HG02938 (cell line): Measurements from ENCODE around the gene ELF5.

Experiments used
- ATAC-seq: cut with Tn5 transposase; IDR thresholded peaks from one replicate; pipeline ENCODE4 v1.9.1; 2021; ENCODE audit warnings: mild to moderate bottlenecking, moderate library complexity; ENCODE audit not compliant: unreplicated experiment

The ELF5 gene

DNA sequence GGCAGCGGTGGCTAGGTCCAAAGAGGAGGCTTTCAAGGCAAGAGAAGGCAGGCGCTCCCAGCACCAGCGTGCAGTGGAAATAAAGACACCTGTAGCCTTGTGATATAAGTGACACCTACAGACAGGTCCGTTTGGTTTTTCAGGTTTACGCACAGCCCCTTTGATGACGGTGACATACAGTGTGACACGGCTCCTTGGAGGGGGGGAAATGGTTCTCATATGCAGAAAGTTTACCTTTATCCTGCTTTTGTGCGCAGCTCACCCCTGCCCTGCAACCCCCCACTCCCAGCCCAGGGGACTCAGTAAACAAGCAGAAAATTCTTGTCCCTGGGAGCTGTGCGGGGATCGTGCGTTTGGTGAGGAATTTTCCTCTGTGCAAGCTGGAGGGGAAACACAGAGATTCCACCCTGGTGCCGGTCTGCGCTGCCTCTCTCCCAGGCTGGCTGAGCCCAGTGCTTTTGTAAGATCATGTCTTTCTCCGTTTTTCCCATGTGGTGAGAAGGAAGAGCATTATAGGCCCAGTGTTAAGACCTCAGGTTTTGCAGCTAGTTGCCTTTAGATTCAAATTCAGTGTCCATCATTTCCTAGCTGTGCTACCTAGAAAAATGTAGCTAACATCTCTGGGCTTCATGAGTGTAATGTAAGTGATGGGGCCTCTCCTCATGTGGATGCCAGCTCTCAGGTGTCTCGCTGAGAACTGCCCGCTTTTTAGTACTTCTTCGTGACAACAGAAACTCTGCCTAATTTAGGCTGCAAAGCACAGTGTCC, at the start of gene ELF5:
Gene ELF5, minus strand, starts transcription at position 113 of the 768 bp plus-strand sequence. CDS start 8,045 bp downstream, outside the sequence.
- ATAC-seq = no peak

DNA sequence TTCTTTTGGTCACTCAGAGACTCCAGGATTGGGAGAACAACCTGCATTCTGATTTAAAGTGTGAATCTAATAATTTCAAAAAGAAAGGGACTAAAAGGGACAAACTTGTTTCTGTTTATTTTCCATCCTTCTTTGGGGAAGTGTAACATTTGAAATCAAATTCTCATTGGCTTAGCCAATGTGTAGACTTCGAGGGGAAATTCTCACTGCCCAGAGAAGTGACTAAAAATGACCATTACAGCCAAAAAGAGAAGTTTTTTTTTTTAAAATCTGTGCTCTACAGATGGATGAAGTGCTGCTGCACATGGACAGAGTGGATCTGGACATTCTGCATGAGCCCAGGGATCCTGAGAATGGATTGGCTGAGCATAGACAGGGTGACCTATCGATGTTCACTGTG, 49.4 kb upstream of the ELF5 start:
- no peak for ATAC-seq

DNA sequence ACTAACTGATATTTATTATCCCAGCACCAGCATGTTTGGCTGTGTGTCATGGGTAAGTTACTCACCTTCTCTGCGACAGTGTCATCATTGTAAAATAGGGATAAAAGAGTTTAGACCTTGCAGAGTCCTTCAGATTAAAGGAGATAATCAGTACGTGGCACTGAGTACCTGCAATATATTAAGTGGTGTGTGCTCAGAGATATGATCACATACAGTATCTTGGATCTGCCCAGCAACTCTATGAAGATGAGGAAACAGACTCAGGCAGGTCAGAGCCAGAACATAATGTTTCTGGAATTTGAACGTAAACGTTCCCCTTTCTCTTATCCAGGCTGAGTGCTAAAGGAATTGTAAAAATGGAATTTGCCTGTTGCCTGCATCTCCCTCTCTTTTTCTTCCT, 46.9 kb upstream of the ELF5 start:
- ATAC-seq = no peak

DNA sequence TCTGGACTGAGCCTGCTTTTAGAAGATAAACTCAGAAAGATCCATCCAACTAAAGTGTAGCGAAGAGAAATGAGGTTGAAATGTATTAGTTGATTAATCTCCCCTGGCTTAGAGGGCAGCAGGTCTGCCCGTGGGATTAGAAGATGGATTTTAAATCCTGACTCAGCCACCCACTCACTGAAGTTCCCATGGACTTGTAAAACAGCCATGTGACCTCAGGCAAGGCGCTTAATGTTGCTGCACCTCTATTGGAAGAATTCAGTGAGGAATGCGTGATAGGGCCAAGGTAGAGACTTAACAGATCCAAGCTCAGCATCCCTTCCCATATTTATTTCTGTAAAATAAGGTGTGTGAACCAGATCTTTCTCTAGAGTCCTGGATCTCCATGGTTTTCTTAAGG, 45.1 kb upstream of the ELF5 start:
- ATAC-seq = no peak

DNA sequence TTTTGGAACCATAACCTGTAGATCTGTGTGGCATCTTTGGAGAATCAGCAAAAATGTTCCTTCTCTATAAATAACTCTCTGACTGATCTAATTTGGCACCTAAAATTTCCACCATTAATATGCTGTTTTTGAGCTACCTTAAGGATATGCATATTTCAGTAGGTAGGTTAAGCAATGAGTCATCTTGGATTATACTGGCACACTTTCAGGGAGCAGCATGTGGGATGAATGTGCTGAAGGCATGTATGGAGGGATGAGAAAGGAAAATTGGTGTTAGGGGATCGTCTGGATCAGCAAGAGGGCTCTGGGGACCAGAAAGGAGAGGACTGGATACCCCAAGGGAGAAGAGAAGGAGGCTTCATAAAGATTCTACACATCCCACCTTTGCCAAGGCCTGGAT, 44.6 kb upstream of the ELF5 start:
- no peak for ATAC-seq

DNA sequence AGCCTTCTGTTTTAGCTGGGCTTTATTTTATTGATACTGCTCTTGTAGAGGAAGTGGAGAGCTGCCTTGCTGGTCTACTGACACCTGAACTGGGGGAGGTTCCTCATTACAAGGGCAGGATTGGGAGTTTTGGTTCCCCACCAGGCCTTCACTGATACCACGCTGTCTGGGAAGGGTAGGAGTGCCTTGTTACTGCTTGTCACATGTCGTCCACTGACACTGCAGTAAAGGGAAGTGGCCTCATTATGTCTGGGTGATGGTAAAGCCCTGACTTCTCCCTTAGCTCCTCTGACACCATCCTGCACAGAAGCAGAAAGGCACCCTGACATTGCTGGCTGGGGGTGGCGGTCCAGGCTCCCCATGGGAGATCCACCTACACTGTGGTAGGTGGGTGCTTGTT, 38.7 kb upstream of the ELF5 start:
- ATAC-seq = no peak

DNA sequence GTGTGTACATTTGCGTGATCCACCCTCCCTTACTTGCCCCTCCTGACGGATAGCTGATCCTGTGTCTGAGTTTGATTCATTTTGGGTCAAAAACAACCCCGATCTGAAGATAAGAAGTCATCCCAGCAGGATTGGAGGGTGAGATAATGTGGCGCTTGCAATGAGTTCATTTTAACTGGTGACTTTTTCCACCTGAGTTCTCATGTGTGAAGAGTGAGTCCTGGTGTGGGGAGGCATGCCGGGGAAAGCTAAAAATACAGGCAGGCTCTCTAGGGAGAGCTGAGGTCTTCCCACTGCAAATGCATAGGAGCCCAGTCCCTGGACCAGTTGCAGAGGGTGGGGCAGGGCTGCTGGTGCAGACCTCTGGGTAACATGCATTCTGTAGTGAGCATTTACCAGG, 35.7 kb upstream of the ELF5 start:
- no peak for ATAC-seq

DNA sequence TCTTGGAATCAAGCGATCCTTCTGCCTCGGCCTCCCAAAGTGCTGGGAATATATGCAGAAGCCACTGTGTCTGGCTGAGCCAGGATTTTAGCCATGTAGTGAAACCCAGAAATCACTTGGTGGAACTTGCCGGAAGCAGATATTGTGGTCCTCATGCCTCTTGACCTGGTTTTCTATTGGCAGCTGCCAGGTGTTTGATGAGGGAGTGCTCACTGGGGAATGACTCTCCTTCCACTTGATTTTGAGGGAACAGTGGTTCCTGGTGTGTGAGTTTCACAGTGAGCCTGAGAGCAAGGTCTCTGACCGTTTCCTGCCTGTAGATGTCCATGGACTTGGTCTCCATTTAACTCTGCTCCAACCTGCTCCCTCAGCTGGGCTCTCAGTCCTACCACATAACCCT, 34.7 kb upstream of the ELF5 start:
- no peak for ATAC-seq

DNA sequence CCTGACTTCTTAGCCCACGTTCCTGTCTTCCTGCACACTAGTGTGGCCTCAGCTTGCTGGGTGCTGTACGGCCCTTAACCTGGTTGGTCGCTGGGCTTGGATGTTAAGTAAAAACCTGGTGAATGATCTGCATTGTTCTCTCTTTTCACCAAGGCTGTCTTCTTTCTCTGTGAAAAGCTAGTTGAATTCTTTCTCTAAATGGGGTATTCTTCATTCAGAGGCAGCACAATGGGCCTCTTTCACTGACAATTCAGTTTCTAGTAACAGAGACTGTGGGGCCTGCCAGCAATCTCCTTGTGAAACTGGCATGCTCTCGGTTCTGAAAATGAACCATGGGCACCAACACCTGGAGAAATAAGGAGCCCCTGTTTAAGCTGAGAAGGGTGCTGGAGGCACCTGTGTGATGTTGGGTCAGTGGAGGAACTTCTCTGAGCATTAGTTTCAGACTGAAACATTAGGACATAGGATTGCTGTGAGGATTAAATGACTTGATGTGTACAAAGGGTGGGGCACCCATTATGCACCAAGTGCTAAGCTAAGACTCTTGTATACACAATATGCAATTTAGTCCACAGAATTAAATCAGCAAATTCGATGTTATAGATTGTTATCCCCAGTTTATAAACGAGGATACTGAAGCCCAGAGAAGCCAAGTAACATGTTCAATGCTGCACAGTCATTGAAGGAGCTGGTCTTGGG, 33.1 kb upstream of the ELF5 start:
- no peak for ATAC-seq

DNA sequence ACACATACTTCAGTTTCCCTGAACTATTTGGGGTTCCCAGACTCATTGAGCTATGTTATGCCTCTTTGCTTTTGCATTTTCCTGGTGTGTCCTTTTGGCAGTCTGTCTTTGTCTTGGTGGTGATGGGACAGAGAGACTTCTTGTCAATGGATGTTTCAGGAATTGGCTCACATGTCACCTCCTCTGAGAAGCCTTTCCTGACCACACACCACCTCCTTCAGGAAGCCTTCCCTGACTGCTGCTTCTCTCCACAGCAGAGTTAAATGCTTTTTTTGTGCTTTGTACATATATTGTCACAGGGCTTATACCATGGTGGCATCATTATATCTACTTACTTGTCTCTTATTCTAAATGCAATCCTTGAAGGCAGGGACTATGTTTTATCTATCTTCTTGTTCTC, 28.5 kb upstream of the ELF5 start:
- ATAC-seq = no peak

DNA sequence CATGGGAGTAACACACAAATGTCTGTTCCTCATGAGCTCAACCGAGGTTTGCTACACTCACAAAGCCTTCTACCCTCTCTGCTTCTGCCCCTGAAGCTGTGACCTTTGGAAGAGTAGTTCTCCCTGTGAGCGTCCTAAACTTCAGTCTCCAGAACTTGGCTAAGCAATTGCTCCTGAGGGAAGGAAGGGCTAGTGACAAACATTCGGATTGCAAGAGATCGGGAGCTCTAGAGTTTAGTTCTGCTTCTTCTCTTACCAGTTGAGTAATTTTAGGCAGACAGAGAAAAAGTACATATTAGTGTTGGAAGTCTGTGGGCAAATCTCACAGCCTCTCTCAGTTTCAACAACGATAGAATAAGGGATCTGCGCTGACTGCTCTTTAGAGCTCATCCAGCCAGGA, 27.3 kb upstream of the ELF5 start:
- no peak for ATAC-seq

DNA sequence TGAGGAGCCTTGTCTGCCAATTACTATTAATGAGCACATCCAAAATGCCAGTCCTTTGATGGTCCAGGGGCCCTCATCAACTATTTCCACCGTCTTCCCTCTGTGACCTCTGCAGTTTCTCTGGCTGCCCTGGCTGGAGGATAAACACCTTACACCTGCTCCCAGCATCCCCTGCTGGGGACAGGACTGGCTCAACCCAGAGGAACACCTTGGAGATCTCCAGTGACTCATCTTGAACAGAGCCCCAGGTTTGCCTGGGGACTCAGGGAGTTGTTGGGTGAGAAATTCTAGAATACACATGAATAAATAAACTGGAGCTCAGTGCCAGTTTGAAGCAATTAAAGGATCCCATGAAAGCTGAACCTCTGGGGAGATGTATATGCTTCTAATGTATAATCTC, 24.0 kb upstream of the ELF5 start:
- no peak for ATAC-seq

DNA sequence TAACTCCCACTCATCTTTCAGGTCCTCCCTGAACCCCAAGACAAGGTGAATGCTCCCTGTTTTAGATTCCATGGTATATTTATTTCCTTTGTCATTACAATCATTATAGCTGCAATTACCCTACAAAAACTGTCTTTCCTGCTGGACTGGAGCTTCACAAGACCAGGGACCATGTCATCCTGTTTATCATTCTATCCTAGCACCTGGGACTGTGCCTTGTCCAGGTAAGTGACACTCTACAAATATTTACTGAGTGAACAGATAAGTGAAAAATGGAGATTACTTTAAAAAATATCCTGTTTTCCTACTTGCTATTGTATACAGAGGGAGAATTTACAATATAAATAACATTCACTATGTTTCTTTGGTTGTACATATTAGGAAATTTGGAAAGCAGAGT, 22.5 kb upstream of the ELF5 start:
- ATAC-seq = no peak

DNA sequence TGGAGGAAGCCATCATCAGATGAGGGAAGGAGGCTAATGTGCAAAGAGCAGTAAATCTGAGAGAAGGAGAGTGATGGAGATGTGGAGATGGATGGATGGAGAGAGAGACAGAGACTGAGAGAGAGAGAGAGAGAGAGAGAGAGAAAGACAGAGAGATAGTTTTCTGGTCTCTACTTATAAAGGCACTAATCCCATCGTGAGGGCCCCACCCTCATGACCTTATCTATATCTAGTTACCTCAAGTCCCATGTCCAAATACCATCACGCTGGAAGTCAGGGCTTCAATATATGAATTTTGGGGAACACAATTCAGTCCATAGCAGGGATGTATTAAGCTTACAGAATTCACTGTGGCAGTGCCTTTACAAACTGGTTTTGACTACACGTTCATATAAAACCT, 21.2 kb upstream of the ELF5 start:
- no peak for ATAC-seq

DNA sequence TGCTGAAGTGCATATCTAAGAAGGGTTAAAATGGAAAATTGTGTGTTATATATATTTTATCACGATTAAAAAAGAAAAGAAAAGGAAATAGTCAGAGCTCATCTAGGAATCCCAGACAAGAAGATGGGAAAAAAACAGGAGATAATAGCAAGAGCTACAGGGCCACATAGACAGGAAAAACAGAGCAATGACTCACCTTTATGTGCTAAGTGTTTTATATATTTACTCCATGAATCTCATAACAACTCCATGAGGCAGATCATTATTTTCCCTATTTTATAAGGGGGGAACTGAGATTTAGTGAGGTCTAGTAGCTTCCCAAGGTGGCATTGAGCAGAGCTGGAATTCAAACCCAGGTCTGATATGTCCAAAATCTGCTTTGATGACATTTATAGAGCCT, 18.1 kb upstream of the ELF5 start:
- no peak for ATAC-seq

DNA sequence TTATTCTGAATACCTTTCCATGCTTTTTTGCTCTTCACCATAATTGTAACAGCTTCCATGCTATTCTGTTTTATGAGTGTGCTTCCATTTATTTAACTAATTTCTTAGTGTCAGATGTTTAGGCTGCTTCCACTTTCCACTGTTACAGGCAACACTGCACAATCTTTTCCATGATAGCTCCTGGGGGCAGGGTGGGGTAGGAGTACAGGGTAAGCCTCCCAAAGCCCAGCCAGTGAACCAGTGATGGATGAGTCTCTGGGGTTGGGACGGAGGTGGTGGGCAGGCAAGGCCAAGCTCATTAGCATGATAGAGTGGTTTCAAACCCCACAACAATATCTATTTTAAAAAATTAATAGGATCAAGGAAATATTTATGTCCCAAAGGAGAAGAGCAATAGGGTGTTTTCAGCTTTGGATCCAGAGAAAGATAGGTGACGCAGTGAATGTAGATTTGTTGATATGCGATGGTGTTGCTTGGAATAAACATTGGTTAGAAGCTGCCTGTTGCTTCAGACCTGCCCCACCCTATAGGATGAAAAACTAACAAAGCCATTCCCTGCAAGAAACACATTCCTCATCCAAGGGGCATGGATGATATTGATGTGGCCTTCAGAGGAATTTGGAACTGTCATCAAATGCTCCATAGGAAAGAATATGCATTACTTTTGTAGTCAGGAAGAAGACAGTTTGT, 17.1 kb upstream of the ELF5 start:
- no peak for ATAC-seq

DNA sequence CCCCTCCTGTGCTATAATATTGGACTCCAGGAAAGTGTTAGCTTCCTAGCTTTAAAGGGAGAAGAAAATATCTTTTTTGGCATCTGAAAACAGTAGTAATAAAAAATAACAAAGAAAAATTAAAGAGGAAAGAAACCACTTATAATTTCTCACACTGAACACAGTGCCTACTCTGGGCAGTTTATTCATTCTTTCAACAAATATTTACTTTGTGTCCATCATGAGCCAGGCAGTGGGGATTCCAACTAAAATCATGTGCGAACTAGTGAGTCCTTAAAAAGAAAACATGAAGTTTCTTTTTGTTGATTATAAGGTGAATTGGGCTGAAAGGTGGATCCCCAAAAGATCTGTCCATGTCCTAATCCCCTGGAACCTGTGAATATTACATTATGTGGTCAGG, 16.0 kb upstream of the ELF5 start:
- ATAC-seq = no peak

DNA sequence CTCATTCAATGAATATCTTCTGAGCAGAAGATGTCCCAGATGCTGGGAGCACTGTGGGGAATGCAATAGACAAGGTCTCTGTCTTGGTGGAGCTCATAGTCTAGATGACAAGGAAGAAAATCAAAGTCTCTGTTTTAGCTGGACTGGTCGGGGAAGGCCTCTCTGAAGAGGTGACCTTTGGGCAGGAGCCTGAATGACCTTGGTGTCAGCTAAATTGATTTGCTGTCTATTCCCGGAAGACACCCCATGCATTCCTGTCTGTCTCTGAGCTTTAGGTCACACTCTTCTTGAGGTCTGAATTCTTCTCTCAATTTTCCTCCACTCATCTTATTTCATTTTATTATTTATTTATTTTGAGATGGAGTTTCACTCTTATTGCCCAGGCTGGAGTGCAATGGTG, 14.5 kb upstream of the ELF5 start:
- no peak for ATAC-seq

DNA sequence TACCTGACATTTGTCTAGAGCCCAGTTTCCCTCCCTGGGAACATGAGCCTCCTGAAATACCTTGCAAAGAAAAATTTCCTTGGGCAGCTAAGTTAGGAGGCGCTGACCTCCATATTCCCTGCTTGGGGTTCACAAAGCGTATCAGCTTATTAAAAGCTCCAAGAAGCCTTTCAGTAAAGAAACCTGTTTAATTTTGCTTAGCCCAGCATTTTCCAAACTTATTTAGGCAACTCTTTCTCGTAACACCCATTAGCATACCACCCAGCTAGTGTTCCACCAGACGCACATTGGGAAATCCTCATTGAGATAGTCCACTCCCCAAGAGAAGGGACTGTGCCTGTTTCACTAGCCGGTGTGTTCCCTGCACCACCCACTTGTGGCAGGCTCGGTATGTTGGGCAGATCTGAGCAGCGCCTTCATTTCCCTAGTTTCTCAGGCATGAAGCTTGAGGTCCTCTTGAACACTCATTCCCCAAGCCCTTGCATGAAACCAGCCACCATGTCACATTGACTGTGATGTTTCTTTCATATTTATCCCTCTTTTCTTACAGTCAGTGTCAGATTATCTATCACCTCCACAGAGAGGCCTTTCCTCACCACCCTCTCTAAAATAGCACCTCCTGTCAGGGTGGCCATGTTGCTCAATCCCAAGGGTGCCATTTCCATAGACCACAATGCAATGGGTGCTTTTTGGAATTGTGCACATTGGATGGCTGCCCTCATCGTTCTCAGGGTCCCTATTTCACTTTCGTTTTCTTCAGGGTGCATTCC, 12.5 kb upstream of the ELF5 start:
- no peak for ATAC-seq

DNA sequence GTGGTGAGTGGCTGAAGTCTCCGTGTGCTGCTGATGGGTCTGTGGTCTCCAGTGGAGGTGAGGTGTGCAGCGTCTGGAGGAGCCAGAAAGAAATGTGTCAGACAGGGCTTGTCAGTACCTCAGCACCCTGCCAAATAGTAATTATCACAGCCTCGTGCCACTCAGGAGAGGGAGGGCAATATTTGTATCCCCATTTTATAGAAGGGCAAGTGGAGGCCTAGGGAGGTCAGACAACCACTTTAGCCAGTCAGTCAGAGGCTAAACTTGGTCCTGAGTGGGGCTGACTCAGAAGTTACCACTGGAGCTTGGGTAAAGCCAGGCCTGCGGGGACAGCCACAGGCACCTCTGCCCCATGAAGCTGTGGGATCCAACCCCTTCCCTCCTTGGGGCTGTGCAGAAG, 11.5 kb upstream of the ELF5 start:
- no peak for ATAC-seq

DNA sequence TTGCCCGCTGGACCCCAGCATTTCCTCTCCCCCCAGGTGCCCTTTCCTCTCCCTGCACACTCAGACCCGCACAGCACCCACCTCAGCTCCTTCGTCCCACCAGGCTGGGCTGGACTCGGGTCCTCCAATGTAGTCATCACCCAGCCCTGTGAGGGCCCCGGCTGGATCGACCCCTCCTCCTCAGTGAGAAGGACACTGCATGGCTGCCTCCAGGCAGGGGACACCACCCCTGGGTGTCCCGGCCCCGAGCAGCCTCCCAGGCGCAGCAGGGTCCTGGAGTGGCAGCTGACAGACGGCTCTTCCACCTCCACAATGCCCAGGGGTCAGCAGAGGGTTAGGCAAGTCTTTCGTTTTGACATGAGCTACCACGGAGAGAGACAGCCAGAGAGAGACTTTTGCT, 11.1 kb upstream of the ELF5 start:
- ATAC-seq = no peak
